Uterus (tissue), 2 donors: ENCODE measurements around the gene SRCAP.

Experiments used
- POLR2A ChIP-seq, 2 donors: fragments of 450-650 bp; IDR thresholded peaks; one replicate each; pipeline ENCODE4 v1.6.1; 2016; ENCODE audit warnings: antibody characterized with exemption in 2 of 2, mild to moderate bottlenecking in 1 of 2, moderate library complexity in 1 of 2
- TF ChIP-seq, protein P1 (sequence below), 4 experiments: fragments of 200-600 bp in 2 of 4; fragments of 450-650 bp in 2 of 4; sonication (generic) in 2 of 4; IDR thresholded peaks; one replicate each; pipeline ENCODE4 v1.5.1; 2016 to 2019; ENCODE audit warnings: antibody characterized with exemption in 4 of 4, mild to moderate bottlenecking in 2 of 4, moderate library complexity in 1 of 4

GRCh38 chr16:30678586-30678970 is 20.4 kb upstream of the SRCAP start:
- TF ChIP-seq, protein P1, sequence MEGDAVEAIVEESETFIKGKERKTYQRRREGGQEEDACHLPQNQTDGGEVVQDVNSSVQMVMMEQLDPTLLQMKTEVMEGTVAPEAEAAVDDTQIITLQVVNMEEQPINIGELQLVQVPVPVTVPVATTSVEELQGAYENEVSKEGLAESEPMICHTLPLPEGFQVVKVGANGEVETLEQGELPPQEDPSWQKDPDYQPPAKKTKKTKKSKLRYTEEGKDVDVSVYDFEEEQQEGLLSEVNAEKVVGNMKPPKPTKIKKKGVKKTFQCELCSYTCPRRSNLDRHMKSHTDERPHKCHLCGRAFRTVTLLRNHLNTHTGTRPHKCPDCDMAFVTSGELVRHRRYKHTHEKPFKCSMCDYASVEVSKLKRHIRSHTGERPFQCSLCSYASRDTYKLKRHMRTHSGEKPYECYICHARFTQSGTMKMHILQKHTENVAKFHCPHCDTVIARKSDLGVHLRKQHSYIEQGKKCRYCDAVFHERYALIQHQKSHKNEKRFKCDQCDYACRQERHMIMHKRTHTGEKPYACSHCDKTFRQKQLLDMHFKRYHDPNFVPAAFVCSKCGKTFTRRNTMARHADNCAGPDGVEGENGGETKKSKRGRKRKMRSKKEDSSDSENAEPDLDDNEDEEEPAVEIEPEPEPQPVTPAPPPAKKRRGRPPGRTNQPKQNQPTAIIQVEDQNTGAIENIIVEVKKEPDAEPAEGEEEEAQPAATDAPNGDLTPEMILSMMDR (IDR thresholded peaks at IDR 0.05) = no peak
- TF ChIP-seq POLR2A (IDR thresholded peaks at IDR 0.05) = no peak
